NCI-H1417 (cell line): ENCODE measurements around the gene TMX1.
"Not testable (repeated sequence)": the region's sequence is repeated elsewhere in the genome, so short reads cannot be mapped to it uniquely, and the experiment has no call there.

Experiments
- DNase-seq, 3 experiments: peaks; one replicate each; lab custom pipeline; 2025; lab: John Stamatoyannopoulos, UW

The TMX1 gene, protein sequence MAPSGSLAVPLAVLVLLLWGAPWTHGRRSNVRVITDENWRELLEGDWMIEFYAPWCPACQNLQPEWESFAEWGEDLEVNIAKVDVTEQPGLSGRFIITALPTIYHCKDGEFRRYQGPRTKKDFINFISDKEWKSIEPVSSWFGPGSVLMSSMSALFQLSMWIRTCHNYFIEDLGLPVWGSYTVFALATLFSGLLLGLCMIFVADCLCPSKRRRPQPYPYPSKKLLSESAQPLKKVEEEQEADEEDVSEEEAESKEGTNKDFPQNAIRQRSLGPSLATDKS

DNA sequence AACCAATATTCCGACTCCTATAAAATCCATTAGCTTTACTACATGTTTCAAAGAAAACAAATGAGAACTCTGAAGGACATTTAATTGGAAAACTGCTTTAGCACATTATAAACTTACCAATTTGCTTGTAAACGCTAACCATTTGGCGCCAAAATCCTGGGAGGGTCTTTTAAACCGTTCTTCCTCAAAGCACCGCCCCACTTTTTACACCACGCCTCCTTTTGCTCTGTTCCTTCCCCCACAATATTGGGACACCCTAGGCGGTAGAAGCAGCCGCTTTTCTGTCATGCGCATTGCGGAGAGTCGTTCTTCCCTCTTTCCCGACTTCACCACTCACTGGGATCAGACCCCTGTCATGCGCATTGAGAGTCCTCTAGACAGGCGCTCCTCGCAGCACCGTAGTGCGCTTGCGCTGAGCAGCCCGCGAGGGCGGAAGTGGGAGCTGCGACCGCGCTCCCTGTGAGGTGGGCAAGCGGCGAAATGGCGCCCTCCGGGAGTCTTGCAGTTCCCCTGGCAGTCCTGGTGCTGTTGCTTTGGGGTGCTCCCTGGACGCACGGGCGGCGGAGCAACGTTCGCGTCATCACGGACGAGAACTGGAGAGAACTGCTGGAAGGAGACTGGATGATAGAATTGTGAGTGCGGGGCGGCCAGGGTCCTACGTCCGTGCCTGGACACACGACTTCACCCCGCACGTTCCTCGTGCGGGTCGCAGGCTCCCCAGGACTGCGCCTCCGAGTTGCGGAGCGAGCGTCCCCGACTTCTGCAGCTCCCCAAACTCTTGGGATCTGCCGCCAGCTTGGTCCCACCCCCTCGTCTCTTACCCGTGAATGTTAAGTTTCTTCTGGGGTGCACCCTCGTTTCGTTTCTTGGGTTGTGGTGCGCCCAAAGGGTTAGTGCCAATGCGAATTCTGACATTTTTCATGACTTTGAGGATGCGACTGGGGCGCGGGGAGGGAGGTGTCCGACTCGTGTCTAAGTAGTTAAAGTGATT is at the start of gene TMX1:
TMX1 (plus strand) TSS at position 435 of the 991 bp plus-strand sequence; CDS start at position 481, 46 bp downstream.
- DNase-seq, result peak; percentile 99 to 100 (median 100)

DNA sequence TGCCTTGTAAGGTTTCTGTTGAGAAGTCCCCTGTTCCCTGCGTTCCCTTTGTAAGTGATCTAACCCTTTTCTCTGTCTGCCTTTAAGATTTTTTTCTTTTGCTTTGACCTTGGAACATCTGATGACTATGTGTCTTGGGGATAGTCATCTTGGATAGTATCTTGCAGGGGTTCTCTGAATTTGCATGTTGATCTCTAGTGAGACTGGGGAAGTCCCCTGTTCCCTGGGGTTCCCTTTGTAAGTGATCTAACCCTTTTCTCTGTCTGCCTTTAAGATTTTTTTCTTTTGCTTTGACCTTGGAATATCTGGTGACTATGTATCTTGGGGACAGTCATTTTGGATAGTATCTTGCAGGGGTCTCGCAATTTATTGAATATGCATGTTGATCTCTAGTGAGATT is 38.2 kb upstream of the TMX1 start:
- no peak for DNase-seq

DNA sequence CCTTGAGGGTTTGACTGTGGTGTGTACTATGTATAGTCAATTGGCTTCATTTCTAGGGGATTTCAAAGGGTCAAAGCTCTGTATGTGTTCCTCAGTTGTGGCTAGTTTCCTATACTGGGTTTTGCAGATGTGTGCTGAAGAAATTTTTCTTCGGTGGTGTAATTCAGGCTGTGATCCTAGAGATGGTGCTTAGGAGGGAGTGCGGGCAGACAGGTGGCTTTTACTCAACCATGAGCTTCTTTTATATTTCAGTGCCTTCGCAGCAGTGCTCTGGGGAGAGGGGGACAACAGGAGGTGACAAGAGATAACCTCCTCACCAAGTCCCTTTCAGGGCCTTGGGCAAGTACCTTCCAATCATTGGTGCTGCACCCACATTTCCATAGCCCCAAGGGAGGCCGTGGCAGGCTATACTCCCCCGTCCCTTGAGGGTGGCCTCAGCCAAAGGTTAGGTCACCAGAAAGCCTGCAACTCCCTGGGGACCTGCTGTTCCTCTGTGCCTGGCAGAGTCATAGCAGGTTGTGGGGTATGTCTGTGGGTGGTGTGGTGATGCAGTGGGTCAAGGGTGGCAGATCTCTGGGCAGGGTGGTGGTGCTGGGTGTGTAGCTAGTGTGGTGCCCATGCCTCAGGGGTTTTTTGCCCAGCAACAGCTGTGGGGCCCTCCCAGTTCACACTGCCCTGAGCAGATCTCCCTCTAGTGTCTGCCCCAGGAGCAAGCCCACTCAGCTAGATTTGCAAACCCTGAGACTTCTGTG is 37.0 kb upstream of the TMX1 start:
- DNase-seq, result no peak

DNA sequence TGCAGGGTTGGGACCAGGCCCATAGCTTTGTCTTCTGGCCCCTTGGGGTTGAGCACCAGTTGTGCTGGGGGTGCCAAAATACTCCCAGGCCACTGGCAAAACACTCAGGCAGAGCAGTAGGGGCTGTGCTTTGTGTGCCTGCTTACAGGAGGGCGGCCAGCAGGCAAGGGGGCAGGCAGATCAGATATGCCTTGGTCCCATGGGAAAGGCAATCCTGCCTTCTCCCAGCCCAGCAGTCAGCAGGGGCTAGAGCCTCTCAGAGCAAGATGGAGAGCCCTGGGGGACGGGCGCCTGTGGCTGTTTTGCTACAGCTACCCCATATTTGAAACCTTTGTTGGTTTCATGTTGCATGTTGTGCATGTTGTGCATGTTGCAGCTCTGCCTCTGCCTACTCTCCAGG is 36.2 kb upstream of the TMX1 start:
- no peak for DNase-seq

DNA sequence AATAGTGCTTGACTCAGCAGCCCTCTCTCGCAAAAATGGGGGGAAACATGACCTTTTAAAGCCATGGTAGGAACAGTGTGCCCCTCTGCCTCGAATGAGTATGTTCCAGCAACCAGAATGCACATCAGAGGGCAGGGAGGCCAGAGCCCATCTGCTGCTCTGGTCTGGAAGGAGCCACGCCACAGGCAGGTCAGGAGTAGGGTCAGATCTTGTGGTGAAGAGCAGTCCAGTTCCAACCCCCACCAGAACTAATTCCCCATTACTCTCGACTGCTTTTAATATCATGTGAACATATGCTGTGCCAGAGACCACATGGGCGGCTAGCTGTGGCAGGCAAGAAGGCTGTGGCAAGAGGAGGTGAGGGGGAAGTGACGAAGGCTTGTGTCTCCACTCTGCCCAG is 34.6 kb upstream of the TMX1 start:
- DNase-seq, result no peak

DNA sequence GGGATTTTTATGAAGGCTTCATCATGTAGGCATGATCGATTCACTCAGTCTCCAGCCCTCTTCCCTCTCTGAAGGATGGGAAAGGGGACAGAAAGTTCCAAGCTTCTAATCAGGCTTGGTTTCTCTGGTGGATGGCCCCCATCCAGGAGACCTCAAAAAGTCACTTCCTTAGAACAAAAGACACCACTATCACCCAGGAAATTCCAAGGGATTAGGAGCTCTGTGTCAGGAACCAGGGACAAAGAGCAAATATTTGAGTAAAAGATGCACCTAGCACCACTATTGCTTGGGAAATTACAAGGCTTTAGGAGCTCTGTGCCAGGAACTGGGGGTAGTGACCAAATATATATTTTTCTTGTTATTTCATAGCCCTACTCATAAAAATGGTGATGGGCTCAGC is 33.6 kb upstream of the TMX1 start:
- no peak for DNase-seq

DNA sequence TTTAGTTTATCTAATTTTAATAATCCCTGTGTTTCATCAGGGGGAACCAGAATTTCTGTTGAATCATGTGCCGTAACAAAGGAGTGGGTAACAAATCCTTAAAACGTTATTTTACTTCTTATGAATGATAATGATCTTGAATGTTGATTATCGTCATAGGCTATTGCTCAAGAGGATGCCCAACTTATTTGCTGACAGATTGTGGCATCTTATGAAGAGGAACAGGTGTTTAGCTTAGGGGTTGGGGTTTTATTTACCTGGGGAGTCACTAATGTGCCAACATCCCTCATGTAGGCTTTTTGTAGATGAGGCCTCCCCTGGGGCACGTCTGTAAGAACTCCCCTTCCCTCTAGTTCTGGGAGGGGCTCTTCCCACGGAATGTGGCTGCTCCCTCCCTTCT is 32.4 kb upstream of the TMX1 start:
- DNase-seq, result peak in 1 of 3 experiments; percentile 23

DNA sequence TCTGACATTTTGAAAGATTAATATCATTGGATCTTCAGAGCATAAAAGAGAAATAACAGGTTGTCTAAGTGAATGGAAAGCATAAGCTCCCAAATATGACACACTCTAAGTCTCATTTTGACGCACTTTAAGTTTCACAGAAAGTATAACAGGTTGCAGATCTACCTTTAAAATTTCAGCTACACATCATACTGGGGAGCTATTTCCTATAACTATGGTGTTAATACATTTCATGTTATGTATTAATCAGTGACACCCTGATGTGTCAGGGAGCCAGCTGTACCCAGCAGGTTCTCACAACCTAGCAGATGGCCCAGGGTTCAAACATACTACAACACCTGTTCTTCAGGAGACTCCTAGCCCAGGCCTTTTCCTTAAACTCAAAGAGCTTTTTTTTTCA is 31.1 kb upstream of the TMX1 start:
- DNase-seq, result peak in 2 of 3 experiments; percentile 55 to 68

DNA sequence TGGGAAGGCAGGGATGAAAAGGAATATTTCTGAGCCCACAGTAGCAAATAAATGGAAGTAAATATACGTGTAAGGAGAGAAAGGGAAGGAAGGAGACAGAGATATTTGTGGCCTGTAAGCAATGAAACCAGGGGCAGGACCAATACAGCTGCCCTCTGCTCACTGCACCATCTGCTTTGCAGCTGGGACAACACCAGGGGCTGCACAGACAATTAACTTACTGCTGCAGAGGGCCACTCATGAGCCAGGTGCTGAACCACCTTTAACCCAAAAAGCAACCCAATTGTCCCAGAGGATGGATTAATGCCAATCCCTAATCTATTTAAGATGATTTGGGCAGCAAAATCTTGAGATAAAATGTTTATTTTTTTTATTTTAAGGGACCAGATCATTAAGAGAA is 30.6 kb upstream of the TMX1 start:
- peak in 2 of 3 experiments; percentile 63 to 68 for DNase-seq

DNA sequence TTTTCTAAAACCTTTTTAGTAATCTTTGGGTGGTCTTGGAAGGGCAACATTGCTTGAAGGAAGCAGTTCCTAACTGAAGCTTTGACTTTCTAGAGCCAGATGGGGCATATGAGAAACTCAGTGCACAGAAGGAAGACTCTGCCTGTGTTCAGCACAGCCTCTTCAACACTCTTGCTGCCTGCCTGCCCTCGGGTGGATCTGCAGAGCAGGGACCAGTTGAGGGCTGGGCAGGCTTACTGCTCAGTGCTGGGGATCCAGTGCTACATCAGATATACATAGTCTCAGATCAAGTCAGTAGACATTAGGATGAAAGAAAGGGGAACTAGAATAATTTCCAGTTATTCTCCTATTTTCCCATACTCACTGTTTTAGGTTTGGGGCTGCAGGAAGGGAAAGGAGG is 29.5 kb upstream of the TMX1 start:
- no peak for DNase-seq

DNA sequence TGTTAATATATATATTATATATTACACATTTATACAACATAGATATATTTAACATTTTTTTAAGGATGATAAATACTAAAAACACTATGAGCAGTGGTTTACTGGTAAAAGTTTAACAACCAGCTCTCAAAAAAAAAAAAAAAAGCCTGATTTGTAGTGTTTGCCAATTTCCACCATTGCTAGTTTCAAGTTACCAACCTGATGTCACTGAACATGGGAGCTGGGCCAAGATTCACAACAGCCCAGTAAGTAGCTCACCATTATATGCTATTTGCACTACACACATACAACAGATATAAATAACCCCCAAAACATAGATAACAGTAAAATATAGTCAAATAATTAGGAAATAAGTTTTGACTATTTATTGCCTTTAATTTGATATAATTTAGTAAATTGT is 28.9 kb upstream of the TMX1 start:
- peak in 2 of 3 experiments; percentile 47 to 50 for DNase-seq

DNA sequence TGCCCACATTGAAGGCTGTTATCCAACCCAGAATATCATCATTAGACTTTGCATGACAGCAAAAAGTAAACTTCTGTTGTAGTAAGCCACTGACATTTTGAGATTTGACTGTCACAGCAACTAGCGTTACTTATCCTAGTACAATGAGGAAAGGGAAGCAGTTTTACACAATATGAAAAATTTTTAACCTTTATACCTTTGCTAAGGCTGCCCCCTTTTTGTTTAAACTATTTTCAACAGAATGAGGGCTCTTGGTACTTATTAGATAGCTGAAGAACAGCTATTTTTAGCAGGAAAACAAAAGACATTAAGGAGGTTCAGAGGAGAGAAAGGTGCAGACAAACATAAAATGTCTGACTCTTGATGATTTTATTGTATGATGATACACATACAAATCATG is 23.4 kb upstream of the TMX1 start:
- peak in 1 of 3 experiments; percentile 9 for DNase-seq

DNA sequence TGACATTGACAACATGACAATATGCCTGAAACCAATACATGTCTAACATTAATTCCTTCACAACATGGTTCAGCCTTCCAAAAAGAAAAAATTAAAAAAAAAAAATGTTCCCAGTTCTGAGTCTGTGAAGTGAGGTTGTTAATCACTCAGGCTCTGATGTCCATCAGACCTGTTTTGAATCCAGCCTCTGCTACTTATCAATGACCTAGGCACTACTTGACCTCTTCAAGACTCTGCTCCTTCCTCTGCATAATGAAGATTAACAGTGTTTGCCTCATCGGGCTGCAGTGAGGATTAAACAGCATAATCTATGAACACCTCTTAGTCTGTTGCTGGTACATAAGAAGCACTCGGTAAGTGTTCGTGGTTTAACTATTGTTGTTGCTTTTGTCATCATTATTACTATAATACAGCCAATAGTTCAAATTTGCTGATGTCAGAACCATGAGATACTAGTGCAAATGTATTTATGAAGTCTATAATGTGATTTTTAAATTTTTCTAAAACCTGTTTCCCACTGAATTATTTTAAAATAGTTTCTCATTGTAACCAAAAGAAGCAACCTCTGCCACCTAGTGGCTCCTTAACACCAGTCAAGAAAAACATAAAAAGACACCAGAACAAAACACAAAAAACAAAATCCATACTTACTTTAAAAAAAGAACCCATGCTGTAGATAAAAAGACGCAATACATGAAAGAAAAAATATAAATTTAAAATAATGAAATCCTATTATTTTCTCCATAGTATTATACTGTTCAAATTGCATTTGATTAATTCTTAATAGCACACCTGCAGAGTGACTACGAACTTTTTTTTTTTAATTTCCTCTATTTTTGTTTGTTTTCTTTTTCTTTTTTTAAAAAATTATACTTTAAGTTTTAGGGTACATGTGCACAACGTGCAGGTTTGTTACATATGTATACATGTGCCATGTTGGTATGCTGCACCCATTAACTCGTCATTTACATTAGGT is 20.3 kb upstream of the TMX1 start:
- peak in 2 of 3 experiments; percentile 53 to 56 for DNase-seq

DNA sequence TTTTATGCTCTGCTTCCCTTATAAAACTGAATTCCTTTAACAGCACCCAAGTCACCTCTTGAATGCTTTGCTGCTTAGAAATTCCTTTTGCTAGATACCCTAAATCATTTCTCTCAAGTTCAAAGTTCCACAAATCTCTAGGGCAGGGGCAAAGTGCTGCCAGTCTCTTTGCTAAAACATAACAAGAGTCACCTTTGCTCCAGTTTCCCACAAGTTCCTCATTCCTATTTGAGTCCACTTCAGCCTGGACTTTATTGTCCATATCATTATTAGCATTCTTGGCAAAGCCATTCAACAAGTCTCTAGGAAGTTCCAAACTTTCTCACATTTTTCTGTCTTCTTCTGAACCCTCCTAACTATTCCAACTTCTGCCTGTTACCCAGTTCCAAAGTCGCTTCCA is 16.6 kb upstream of the TMX1 start:
- not testable (repeated sequence) for DNase-seq

DNA sequence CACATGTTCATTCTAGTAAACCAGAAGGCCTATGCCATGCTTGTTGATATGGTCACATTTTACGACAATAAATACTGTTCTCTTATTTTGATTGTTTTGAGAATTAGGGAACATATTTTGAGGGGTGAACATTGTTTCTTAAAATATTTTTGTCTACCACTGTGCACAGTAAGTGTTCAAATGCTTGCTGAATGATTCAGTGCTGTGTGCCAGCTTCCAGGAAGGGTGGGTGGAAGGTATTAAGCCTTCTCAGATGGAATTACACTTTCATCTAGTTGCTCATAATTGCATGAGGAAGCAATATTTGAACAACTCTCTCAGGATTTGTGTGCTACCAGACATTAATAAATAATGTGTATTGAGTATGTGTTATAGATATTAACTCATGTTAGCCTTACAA is 15.5 kb upstream of the TMX1 start:
- no peak for DNase-seq

DNA sequence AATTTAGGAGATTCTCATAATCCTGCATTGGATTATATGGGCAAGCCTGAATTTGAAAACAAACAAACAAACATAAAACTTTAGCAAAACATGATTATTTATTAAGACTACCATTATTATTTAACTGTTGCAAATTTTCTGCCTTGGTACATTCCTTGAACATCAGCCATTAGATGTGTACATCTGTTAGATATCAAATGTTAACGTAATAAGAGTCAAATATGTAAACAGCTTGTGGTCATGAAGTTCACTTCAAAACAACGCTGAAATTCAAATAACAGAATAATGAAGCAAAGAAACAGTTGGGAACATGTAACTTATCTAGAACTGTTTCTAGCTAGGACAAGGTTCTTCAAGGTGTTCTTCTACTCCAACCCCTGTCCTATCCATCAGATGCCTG is 14.3 kb upstream of the TMX1 start:
- DNase-seq, result no peak

DNA sequence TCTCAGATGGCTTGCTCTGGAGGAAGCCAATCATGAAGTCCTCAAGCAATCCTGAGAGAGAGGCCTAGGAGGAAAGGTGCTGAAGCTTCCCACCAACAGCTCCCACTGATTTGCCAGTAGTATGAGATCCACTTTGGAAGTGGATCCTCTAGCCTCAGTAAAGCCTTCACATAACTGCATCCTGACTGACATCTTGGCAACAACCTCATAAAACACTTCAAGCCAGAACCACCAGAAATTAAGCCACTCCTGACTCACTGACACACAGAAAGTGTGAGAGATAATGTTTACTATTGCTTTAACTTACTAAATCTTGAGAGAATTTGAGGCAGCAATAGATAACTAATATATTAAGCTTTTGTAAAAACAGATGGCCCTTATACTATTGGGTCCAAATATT is 11.7 kb upstream of the TMX1 start:
- no peak for DNase-seq

DNA sequence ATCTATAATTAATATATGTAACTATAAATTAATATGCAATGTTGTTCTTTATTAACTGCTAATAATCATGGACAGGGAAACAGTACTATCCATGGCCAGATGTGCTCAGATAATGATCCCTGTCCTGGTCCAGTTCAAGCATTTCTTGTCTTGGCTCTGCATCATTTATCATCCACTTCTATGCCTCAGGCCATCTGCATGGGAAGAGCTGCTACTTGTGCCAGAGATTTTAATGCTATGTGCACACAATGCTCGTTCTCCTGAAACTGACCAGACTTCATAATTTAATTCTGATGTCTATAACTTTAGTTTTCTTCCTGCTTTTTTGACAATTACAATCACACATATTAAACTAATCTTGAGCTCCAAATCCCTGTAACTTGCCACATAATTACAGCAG is 11.2 kb upstream of the TMX1 start:
- DNase-seq, result peak in 1 of 3 experiments; percentile 34

DNA sequence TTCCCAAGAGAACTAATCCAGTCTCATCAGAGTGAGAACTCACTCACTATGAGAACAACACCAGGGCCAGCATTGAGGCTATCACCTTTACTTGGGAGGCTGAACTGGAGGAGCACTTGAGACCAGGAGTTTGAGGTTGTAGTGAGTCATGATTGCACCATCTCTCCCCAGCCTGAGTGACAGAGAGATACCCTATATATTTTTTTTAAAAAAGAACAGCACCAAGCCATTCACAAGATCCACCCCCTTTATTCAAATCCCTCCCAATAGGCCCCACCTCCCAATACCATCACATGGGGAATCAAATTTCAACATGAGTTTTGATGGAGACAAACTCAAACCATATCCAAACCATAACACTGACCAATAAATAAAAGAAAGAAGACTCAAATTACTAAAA is 3.7 kb upstream of the TMX1 start:
- DNase-seq, result no peak

DNA sequence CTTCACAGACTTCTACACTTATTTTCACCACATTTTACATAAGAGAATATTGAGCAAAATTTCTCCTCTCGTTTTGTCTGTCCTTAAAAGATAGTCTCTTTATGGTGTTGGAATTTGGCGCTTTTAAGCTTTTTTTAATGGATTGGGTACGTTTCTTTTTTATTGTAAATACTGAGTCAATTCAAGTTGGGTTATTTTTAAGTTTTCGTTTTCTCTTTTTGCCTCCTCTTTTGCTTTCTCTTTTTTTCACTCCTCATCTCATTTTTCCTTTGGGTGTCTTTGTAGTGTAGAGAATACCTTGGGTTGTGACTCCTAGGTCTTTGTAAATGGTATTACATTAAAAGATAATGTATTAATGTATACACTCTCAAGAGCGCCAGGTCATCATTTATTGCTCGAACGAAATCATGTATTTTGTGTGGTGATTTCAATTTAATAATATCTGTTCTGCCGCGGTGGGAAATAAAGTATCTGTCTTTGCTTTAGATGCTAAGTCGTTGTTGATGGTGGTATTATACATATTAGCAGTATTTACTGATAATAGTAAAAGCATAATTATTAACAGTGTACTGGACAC is 845 bp downstream of the TMX1 start:
- DNase-seq, result no peak
